Left ventricle myocardium inferior (tissue), 1 donor: ENCODE data around the gene KANSL1. TPM values are rescaled to one million over a fixed set of nuclear protein-coding genes. Genes with fewer than 3 reads are reported as not detected.

Experiments
- DNase-seq: peaks from one replicate; pipeline ENCODE4 v3.0.0-alpha.2; 2020
- H3K27ac ChIP-seq: fragments of 200-600 bp; replicated peaks from 2 replicates; pipeline ENCODE4 v1.8.0; 2021
- H3K27me3 ChIP-seq: fragments of 200-600 bp; 2 replicates; pipeline ENCODE4 v1.8.0; 2021; ENCODE audit warnings: low read depth
- H3K36me3 ChIP-seq: fragments of 200-600 bp; 2 replicates; pipeline ENCODE4 v1.8.0; 2021
- H3K4me1 ChIP-seq: fragments of 200-600 bp; 2 replicates; pipeline ENCODE4 v1.8.0; 2021
- H3K4me3 ChIP-seq: fragments of 200-600 bp; 2 replicates; pipeline ENCODE4 v1.8.0; 2021; ENCODE audit warnings: mild to moderate bottlenecking, moderate library complexity
- H3K9me3 ChIP-seq: fragments of 200-600 bp; replicated peaks from 2 replicates; pipeline ENCODE4 v1.8.0; 2021
- CTCF ChIP-seq: fragments of 200-600 bp; IDR thresholded peaks from 2 replicates; pipeline ENCODE4 v1.8.0; 2021; ENCODE audit warnings: antibody characterized with exemption, mild to moderate bottlenecking, borderline replicate concordance
- intact Hi-C: fragments of 100-400 bp; cut with micrococcal nuclease; formaldehyde crosslinking; loops from one replicate; pipeline ENCODE4 v1.11.0; 2022
- total RNA-seq: library from RNA; stranded (reverse); fragmentation: NEBNext Ultra II Directional; extraction: Animal tissue kit (Norgen Biotek cat#: 25700); gene quantifications from one replicate; pipeline ENCODE4 v1.2.1, GENCODE V29; 2021
- donor health status: DM: no; HTN: yes; CAD: no; lungs with severe emphysema.

KANSL1 gene
- total RNA-seq, 1 donor from 2014 or later = 23.7 TPM

GRCh38 chr17:46157443-46158062 is 35.7 kb downstream of the KANSL1 start:
- no peaks in the 10 kb centered on the region for H3K36me3 ChIP-seq
- no peaks in the 10 kb centered on the region for H3K27me3 ChIP-seq
- H3K9me3 ChIP-seq = no peaks in the 10 kb centered on the region
- H3K4me1 ChIP-seq = peaks cover 88% of the 10 kb centered on the region
- no peak for TF ChIP-seq CTCF
- H3K4me3 ChIP-seq = peak overlapping the region; percentile 1
- peak overlapping the region; percentile 44 for H3K27ac ChIP-seq
- intact Hi-C loops = no loop called here
- no peak for DNase-seq

- Histone ChIP-seq H3K9me3 (no peaks in the 10 kb centered on the region), H3K4me1 (peaks cover 100% of the 10 kb centered on the region), H3K27me3 (no peaks in the 10 kb centered on the region), H3K27ac (peak overlapping the region; percentile 25), H3K4me3 (no peak overlapping the region), H3K36me3 (no peaks in the 10 kb centered on the region)
- DNase-seq = no peak
- TF ChIP-seq CTCF = no peak
- intact Hi-C loops = no loop called here
These were observed 38.9 kb downstream of the KANSL1 start for GRCh38 chr17:46154151-46154816.

- DNase-seq = no peak
- Histone ChIP-seq H3K36me3 (no peaks in the 10 kb centered on the region), H3K4me1 (peaks cover 96% of the 10 kb centered on the region), H3K27me3 (no peaks in the 10 kb centered on the region), H3K27ac (no peak overlapping the region), H3K9me3 (no peaks in the 10 kb centered on the region), H3K4me3 (no peak overlapping the region)
- TF ChIP-seq CTCF = no peak
- intact Hi-C loops = no loop called here
These were observed 40.8 kb downstream of the KANSL1 start for GRCh38 chr17:46152423-46152822.

GRCh38 chr17:46151762-46152161 is 41.5 kb downstream of the KANSL1 start:
- no peak for DNase-seq
- Histone ChIP-seq H3K27ac (no peak overlapping the region), H3K4me1 (peaks cover 96% of the 10 kb centered on the region), H3K4me3 (no peak overlapping the region), H3K27me3 (no peaks in the 10 kb centered on the region), H3K36me3 (no peaks in the 10 kb centered on the region), H3K9me3 (no peaks in the 10 kb centered on the region)
- no peak for TF ChIP-seq CTCF
- intact Hi-C loops = no loop called here

- DNase-seq = no peak
- intact Hi-C loops = no loop called here
- no peak overlapping the region for H3K27ac ChIP-seq
These were observed 42.8 kb downstream of the KANSL1 start for GRCh38 chr17:46150216-46150963.

More at GRCh38 chr17:46150216-46150963, 42.8 kb downstream of the KANSL1 start:
- no peak for TF ChIP-seq CTCF
- Histone ChIP-seq H3K9me3 (no peaks in the 10 kb centered on the region), H3K4me1 (peaks cover 94% of the 10 kb centered on the region), H3K27me3 (no peaks in the 10 kb centered on the region), H3K4me3 (no peak overlapping the region), H3K36me3 (no peaks in the 10 kb centered on the region)
